Measurements from ENCODE around the gene STIM1. TPM values are rescaled to one million over a fixed set of nuclear protein-coding genes. Genes with fewer than 3 reads are reported as not detected.

Gene STIM1
- total RNA-seq, 1 experiment from 2014 or later, result 15.2 TPM

GRCh38 chr11:3925513-3925912 lies 70.0 kb downstream of the STIM1 start:
- no peak for TF ChIP-seq CTCF (conservative IDR thresholded peaks at IDR 0.05)
- H3K4me1 Mint-ChIP-seq, result no peaks in the 10 kb centered on the region
- H3K27me3 ChIP-seq (ENCODE audit: insufficient read depth, low read length), result no peaks in the 10 kb centered on the region
- no peak overlapping the region for H2BK120ac ChIP-seq (ENCODE audit: low read depth, low read length, poor library complexity, severe bottlenecking)
- no peak overlapping the region for H3K4ac ChIP-seq (ENCODE audit: low read depth, low read length)
- no peak overlapping the region for H2BK15ac ChIP-seq (ENCODE audit: low read depth, low read length)
- WGBS (ENCODE audit: extremely low coverage, insufficient read length, low lambda C conversion rate), result no CpG with 5 or more reads among the region's 1 CpG
- H4K5ac ChIP-seq (ENCODE audit: insufficient read length, low read depth, low read length), result no peak overlapping the region
- no peak overlapping the region for H3K56ac ChIP-seq (ENCODE audit: insufficient read length, low read depth, low read length)
- H3K9ac ChIP-seq (ENCODE audit: extremely low read depth, insufficient read length, low read length), result no peak overlapping the region
- no peak overlapping the region for H4K91ac ChIP-seq (ENCODE audit: insufficient read length, low read depth, low read length)
- H3K4me3 Mint-ChIP-seq, result no peak overlapping the region
- H3K79me1 ChIP-seq (ENCODE audit: insufficient read depth, low read depth, low read length, poor library complexity, severe bottlenecking), result no peaks in the 10 kb centered on the region
- H4K8ac ChIP-seq (replicated peaks; ENCODE audit: insufficient read length, low read depth, low read length), result no peak overlapping the region
- H3K18ac ChIP-seq (ENCODE audit: insufficient read length, low read depth, low read length), result no peak overlapping the region
- H3K23me2 ChIP-seq (ENCODE audit: insufficient read length, low read depth, low read length, poor library complexity, severe bottlenecking), result no peaks in the 10 kb centered on the region
- H2BK20ac ChIP-seq (ENCODE audit: low read depth, low read length, poor library complexity, severe bottlenecking), result no peak overlapping the region
- no peaks in the 10 kb centered on the region for H3K79me2 ChIP-seq (ENCODE audit: insufficient read depth, low read length)
- H3K23ac ChIP-seq (ENCODE audit: insufficient read length, low read depth, low read length), result no peak overlapping the region
- H3K9me3 ChIP-seq (ENCODE audit: control insufficient read depth, low read depth, low read length), result no peaks in the 10 kb centered on the region
- H3K9me3 Mint-ChIP-seq, result peaks cover 3 to 11% of the 10 kb centered on the region in 2 experiments; a peak in 4 of 5 replicates
- no peak overlapping the region for H3K27ac ChIP-seq (ENCODE audit: insufficient read length, low read depth, low read length)
- peaks cover 0 to 4% (median 2%) of the 10 kb centered on the region in 3 experiments; a peak in 1 of 7 replicates for H3K36me3 Mint-ChIP-seq (ENCODE audit: insufficient read depth in 1 of 3, low read depth in 3 of 3)
- no peak overlapping the region for H2BK5ac ChIP-seq (ENCODE audit: insufficient read length, low read length)
- H3K4me2 ChIP-seq (ENCODE audit: insufficient read depth, insufficient read length, low read length), result no peak overlapping the region
- no peak for DNase-seq
- H3K14ac ChIP-seq (ENCODE audit: insufficient read depth, low read length), result no peak overlapping the region
- no peak overlapping the region for H2AFZ ChIP-seq (ENCODE audit: low read length)
- H3T11ph ChIP-seq (ENCODE audit: low read length), result no peak overlapping the region
- no peaks in the 10 kb centered on the region for H3K4me1 ChIP-seq (ENCODE audit: insufficient read depth, low read length)
- no peak overlapping the region for H3K27ac Mint-ChIP-seq
- H2BK12ac ChIP-seq (ENCODE audit: insufficient read length, low read depth, low read length), result no peak overlapping the region
- no peaks in the 10 kb centered on the region for H3K27me3 Mint-ChIP-seq (ENCODE audit: low read depth)
- no peak overlapping the region for H2AK5ac ChIP-seq (ENCODE audit: insufficient read length, low read length)
- no peaks in the 10 kb centered on the region for H4K20me1 ChIP-seq (ENCODE audit: control insufficient read depth, insufficient read depth, insufficient read length)

Data from H9 (cell line).